DMS153 (cell line): ENCODE results near the gene ITM2C.

Source experiments
- DNase-seq: peaks from one replicate; lab custom pipeline; 2025; lab: John Stamatoyannopoulos, UW

ITM2C gene

GRCh38 chr2:230907361-230908091 lies 42.8 kb downstream of the ITM2C start:
- DNase-seq, result no peak

- DNase-seq, result no peak
Measured at GRCh38 chr2:230908092-230908594, 43.4 kb downstream of the ITM2C start.

GRCh38 chr2:230908595-230909191 lies 44.0 kb downstream of the ITM2C start:
- DNase-seq, result peak; percentile 71

GRCh38 chr2:230909841-230910545 lies 45.3 kb downstream of the ITM2C start:
- DNase-seq, result no peak

GRCh38 chr2:230910546-230911177 lies 45.9 kb downstream of the ITM2C start:
- no peak for DNase-seq

- DNase-seq, result no peak
Measured at GRCh38 chr2:230912046-230912445, 47.3 kb downstream of the ITM2C start.

- no peak for DNase-seq
Measured at GRCh38 chr2:230912724-230913123, 48.0 kb downstream of the ITM2C start.

- peak; percentile 15 for DNase-seq
Measured at GRCh38 chr2:230913406-230914143, 48.8 kb downstream of the ITM2C start.

DNA sequence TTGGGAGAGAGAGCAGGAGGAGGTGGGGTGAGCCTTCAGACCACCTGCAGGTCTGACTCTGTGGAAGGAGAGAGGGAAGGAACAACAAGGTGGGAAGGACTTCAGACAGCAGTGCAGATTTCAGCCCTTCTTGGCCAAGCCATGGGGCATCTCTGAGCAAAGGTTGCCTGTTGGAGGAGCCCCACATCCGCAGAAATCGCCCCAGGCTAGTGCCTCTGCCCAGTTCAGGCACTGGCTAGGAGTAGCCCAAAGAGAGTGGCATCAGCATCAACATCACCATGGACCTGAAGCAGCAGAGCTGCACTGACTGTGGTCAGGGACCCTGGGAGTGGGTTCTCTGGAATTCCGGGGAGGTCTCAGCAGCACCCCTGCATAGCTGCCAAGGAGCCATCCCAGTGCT lies 50.1 kb downstream of the ITM2C start:
- DNase-seq, result no peak

- no peak for DNase-seq
Measured at GRCh38 chr2:230915319-230915718, 50.6 kb downstream of the ITM2C start.

DNA sequence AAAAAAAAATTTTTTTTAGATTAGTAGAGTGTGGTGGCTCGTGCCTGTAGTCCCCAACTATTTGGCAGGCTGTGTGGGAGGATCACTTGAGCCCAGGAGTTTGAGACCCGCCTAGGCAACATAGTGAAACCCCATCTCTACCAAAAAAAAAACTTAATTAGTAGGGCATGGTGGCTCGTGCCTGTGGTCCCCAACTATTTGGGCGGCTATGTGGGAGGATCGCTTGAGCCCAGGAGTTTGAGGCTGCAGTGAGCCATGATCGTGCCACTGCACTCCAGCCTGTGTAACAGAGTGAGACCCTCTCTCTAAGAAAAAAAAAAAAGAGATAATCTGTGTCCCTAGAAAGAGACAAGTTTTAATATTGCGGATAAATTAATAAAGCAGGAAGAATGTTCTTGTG lies 51.5 kb downstream of the ITM2C start:
- DNase-seq, result no peak

DNA sequence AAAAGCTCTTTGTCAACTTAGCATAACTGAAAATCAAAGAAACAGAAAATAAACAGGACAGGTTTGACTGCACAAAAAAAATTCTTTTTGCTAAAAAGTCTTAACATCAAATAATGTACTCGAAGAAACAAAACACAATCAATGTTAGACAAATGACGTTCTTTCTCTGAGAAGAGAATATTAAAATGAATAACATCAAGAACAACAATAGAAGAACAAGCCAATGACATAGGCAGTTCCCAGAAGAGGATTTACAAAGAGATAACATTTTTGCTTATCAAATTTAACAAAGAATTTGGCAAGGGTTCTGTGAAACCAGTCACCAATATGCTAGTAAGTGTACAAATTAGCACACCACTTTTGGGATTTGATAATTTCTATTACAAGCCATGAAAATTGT lies 54.5 kb downstream of the ITM2C start:
- no peak for DNase-seq

DNA sequence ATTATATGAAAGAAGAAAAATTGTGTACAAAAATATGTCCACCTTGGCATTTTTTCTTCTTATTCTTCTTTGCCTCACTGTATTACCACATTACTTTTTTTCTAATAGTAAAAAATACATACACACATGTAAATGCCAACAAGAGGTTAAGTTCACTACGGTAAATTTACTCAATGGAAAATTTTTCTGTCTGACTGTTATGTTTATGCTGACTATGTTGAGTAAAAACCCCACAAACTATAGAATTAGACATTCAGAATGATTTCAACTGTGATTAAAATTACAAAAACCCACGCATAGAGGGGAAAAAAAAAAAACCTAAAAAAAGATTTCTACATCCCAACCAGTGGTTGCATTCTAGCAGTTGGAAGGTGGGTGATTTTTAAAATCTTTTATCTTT lies 54.9 kb downstream of the ITM2C start:
- no peak for DNase-seq

GRCh38 chr2:230920167-230920566 lies 55.4 kb downstream of the ITM2C start:
- no peak for DNase-seq

DNA sequence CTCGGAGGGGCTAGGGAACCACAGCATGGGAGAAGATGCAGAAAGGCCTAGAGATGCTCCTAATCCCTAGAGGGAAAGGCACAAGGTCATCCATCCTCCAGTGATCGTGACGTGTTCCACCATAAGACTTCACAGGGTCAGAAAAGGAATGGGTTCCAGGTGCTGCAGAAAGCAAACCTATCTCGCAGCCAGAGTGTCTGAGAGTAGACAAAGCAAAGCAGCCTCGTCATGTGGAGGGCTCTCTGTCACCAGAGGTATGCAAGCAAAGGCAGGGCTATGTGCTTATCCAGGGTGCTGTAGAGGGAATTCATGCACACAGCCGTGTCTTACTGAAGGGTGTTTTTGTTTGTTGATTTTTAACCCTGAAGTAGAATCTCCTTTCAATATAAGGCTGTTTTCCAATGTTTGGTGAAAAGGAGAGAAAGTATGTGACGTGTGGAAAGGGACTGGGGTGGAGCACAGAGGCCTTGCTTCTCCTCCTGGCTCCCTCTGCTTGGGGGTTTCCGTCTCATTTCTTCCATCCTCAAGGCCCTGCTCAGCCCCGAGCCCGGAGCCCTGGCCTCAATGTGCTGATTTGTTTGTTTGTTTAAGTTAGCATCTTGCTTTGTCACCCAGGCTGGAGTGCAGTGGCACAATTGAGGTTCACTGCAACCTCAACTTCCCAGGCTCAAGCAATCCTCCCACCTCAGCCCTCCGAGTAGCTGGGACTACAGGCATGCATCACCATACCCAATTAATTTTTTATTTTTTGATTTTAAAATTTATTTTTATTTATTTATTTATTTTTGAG lies 57.3 kb downstream of the ITM2C start:
- DNase-seq, result no peak

GRCh38 chr2:230922951-230923717 lies 58.4 kb downstream of the ITM2C start:
- DNase-seq, result no peak

DNA sequence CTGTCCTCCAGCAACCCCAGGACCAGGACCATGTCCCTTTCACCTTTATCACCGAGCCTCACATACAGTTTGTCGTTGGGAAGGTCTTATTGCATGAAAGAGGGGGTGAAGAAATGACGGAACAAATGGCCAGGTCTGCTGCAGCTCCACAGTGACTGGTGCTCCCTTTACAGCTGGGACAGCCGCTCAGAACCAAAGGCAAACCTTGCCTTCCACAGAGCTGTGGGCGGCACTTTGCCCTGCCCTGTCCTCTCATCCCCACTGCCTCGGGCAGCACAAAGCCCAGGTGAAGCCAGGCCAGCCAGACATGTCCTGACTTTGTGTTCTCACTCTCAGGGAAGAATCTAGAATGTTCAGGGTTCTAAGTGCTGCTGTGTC lies 59.3 kb downstream of the ITM2C start:
- DNase-seq, result no peak

DNA sequence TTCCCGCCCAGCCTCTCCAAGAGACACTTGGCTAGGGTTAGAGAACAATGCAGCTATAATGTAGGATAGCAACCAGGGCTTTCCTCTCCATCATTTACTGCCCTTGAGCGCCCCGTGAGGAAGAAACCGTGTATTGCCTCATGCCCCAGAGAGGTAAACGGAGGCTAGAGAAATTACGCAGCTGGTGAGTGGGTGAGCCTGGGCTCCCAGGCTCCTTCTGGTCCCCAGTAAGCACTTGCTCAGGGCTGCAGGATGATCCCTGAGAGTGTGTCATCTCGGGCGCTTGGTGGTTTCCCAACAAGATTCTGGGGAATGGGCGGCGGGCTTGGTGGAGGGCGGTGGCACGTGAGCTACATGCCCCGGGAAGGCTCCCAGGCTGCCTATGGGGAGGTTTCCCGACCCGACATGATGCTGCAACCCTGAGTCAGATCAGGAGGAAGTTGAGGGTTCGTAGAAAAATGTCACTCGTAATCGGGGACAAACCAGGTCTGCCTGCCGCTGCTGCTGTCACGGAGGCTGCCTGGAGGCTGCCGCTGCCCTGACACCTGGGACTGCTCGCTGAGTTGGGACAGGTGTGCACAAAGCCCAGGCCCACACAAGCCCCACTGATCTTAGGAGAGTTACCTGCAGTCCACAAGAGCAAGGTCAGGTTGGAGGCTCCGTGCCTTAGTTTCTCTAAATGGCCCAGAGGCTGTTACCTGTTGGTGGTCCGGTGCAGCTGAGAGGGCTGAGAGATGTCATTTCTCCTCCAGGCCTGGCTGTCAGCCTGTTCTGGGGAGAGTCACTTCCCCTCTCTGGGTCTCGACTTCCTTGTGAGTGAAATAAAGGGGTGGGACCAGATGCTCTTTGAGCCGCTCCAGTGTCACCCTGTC lies 60.0 kb downstream of the ITM2C start, which contains the start of gene GPR55:
TSS of gene GPR55 (minus strand) at position 773 of the 872 bp plus-strand sequence. CDS start 14,280 bp downstream, outside the sequence.
- DNase-seq, result no peak

- DNase-seq, result no peak
Measured at GRCh38 chr2:230925443-230925878, 60.7 kb downstream of the ITM2C start.
